ENCODE data around the gene PLD4. TPM values are rescaled to one million over a fixed set of nuclear protein-coding genes. Genes with fewer than 3 reads are reported as not detected.
"Not testable (repeated sequence)": the region's sequence is repeated elsewhere in the genome, so short reads cannot be mapped to it uniquely, and the experiment has no call there.

PLD4 gene
- total and polyA plus RNA-seq, 2 experiments from 2014 or later: not detected

DNA sequence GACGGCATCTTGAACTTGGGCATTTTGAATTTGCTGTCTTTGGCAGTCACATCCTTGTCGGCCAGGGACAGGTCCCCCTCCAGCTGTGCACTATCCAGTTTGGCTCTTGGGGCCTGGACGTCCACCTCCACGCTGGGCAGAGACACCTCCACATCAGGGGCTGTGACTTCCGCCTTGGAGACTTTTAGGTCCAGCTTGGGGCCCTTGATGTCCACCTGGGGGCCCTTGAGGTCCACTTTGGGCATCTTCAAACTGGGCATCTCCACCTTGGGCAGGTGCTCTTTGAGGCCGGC is 19.3 kb downstream of the PLD4 start:
- not testable (repeated sequence) for H3K4me3 Mint-ChIP-seq; H2AFZ ChIP-seq; H3K9me2 ChIP-seq (ENCODE audit: insufficient read depth); H3K27me3 ChIP-seq (ENCODE audit: insufficient read depth); H3K36me3 ChIP-seq (ENCODE audit: insufficient read depth); H3K4me3 ChIP-seq; H3K27ac Mint-ChIP-seq; DNase-seq (ENCODE audit: low spot score); H3K4me2 ChIP-seq; H3F3A ChIP-seq (replicated peaks; ENCODE audit: low read depth); ATAC-seq; H3K27ac ChIP-seq (ENCODE audit: low read depth); H3K36me3 Mint-ChIP-seq (ENCODE audit: low read depth); H3K4me1 Mint-ChIP-seq; H4K20me1 ChIP-seq (replicated peaks; ENCODE audit: insufficient read depth); H3K79me2 ChIP-seq (replicated peaks; ENCODE audit: insufficient read depth); H3K4me1 ChIP-seq (ENCODE audit: insufficient read depth)
- H3K9me3 Mint-ChIP-seq: peaks cover 23% of the 10 kb centered on the region; the same call in 2 of the 3 replicates
- H3K27me3 Mint-ChIP-seq (ENCODE audit: insufficient read depth, low read depth, poor library complexity): peaks cover 15% of the 10 kb centered on the region

DNA sequence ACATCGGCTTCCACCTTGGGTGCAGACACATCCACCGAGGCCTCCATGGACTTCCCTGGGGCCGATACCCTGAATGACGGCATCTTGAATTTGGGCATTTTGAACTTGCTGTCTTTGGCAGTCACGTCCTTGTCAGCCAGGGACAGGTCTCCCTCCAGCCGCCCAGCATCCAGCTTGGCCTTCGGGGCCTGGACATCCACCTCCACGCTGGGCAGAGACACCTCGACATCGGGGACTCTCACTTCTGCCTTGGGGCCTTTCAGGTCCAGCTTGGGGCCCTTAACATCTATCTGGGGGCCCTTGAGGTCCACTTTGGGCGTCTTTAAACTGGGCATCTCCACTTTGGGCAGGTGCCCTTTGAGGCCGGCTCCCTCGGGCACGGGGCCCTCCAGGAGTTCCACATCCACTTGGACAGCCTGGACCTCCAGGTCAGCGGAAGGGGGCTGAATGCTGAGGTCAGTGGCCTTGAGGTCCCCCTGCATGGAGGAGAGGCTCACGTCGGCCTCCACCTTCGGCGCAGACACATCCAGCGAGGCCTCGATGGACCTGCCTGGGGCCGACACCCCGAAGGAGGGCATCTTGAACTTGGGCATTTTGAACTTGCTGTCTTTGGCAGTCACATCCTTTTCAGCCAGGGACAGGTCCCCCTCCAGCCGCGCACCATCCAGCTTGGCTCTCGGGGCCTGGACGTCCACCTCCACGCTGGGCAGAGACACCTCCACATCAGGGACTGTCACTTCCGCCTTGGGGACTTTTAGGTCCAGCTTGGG is 19.9 kb downstream of the PLD4 start:
- H3K27me3 ChIP-seq (ENCODE audit: insufficient read depth); ATAC-seq; H3K4me2 ChIP-seq; H3K4me1 Mint-ChIP-seq; DNase-seq (ENCODE audit: low spot score); H3K4me1 ChIP-seq (ENCODE audit: insufficient read depth); H4K20me1 ChIP-seq (replicated peaks; ENCODE audit: insufficient read depth); H3F3A ChIP-seq (replicated peaks; ENCODE audit: low read depth); H3K9me2 ChIP-seq (ENCODE audit: insufficient read depth); H3K4me3 ChIP-seq; H3K27me3 Mint-ChIP-seq (ENCODE audit: insufficient read depth, low read depth, poor library complexity); H3K4me3 Mint-ChIP-seq; H3K36me3 Mint-ChIP-seq (ENCODE audit: low read depth); H3K27ac ChIP-seq (ENCODE audit: low read depth); H2AFZ ChIP-seq; H3K27ac Mint-ChIP-seq; H3K36me3 ChIP-seq (ENCODE audit: insufficient read depth); H3K79me2 ChIP-seq (replicated peaks; ENCODE audit: insufficient read depth): not testable (repeated sequence)
- peaks cover 26% of the 10 kb centered on the region; the same call in 2 of the 3 replicates for H3K9me3 Mint-ChIP-seq

DNA sequence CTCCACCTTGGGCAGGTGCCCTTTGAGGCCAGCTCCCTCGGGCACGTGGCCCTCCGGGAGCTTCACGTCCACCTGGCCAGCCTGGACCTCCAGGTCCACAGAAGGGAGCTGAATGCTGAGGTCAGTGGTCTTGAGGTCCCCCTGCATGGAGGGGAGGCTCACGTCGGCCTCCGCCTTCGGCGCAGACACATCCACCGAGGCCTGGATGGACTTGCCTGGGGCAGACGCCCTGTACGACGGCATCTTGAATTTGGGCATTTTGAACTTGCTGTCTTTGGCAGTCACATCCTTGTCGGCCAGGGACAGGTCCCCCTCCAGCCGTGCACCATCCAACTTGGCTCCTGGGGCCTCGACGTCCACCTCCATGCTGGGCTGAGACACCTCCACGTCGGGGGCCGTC is 20.6 kb downstream of the PLD4 start:
- not testable (repeated sequence) for H3K4me1 ChIP-seq (ENCODE audit: insufficient read depth); H3K36me3 Mint-ChIP-seq (ENCODE audit: low read depth); H3K79me2 ChIP-seq (replicated peaks; ENCODE audit: insufficient read depth); DNase-seq (ENCODE audit: low spot score); H3K9me2 ChIP-seq (ENCODE audit: insufficient read depth); H3K4me1 Mint-ChIP-seq; H3K27me3 ChIP-seq (ENCODE audit: insufficient read depth); H3K4me3 ChIP-seq; H3K27ac ChIP-seq (ENCODE audit: low read depth); H2AFZ ChIP-seq; H4K20me1 ChIP-seq (replicated peaks; ENCODE audit: insufficient read depth); H3K4me3 Mint-ChIP-seq; ATAC-seq; H3K27ac Mint-ChIP-seq; H3K27me3 Mint-ChIP-seq (ENCODE audit: insufficient read depth, low read depth, poor library complexity); H3K4me2 ChIP-seq; H3K36me3 ChIP-seq (ENCODE audit: insufficient read depth); H3F3A ChIP-seq (replicated peaks; ENCODE audit: low read depth)
- H3K9me3 Mint-ChIP-seq: peaks cover 26% of the 10 kb centered on the region; the same call in 2 of the 3 replicates

DNA sequence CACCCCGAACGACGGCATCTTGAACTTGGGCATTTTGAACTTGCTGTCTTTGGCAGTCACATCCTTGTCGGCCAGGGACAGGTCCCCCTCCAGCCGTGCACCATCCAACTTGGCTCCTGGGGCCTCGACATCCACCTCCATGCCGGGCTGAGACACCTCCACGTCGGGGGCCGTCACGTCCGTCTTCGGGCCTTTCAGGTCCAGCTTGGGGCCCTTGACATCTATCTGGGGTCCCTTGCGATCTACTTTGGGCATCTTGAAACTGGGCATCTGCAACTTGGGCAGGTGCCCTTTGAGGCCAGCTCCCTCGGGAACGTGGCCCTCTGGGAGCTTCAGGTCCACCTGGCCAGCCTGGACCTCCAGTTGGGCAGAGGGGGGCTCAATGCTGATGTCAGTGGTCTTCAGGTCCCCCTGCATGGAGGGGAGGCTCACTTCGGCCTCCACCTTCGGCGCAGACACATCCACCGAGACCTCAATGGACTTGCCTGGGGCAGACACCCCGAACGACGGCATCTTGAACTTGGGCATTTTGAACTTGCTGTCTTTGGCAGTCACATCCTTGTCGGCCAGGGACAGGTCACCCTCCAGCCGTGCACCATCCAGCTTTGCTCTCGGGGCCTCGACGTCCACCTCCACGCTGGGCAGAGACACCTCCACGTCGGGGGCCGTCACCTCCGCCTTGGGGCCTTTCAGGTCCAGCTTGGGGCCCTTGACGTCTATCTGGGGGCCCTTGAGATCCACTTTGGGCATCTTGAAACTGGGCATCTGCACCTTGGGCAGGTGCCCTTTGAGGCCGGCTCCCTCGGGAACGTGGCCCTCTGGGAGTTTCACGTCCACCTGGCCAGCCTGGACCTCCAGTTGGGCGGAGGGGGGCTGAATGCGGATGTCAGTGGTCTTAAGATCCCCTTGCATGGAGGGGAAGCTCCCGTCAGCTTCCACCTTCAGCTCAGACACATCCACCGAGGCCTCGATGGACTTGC is 21.6 kb downstream of the PLD4 start:
- H3K79me2 ChIP-seq (replicated peaks; ENCODE audit: insufficient read depth); H3K4me1 Mint-ChIP-seq; H3K27me3 ChIP-seq (ENCODE audit: insufficient read depth); H3K4me1 ChIP-seq (ENCODE audit: insufficient read depth); H3K9me2 ChIP-seq (ENCODE audit: insufficient read depth); H3K4me3 Mint-ChIP-seq; H3K36me3 Mint-ChIP-seq (ENCODE audit: low read depth); ATAC-seq; H3F3A ChIP-seq (replicated peaks; ENCODE audit: low read depth); H3K36me3 ChIP-seq (ENCODE audit: insufficient read depth); H4K20me1 ChIP-seq (replicated peaks; ENCODE audit: insufficient read depth); H3K4me2 ChIP-seq; H3K4me3 ChIP-seq; DNase-seq (ENCODE audit: low spot score); H3K27ac Mint-ChIP-seq; H2AFZ ChIP-seq; H3K27ac ChIP-seq (ENCODE audit: low read depth); H3K27me3 Mint-ChIP-seq (ENCODE audit: insufficient read depth, low read depth, poor library complexity): not testable (repeated sequence)
- peaks cover 19% of the 10 kb centered on the region; the same call in 2 of the 3 replicates for H3K9me3 Mint-ChIP-seq

DNA sequence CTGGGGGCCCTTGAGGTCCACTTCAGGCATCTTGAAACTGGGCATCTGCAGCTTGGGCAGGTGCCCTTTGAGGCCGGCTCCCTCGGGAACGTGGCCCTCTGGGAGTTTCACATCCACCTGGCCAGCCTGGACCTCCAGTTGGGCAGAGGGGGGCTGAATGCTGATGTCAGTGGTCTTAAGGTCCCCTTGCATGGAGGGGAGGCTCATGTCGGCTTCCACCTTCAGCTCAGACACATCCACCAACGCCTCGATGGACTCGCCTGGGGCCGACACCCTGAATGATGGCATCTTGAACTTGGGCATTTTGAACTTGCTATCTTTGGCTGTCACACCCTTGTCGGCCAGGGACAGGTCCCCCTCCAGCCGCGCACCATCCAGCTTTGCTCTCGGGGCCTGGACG is 22.5 kb downstream of the PLD4 start:
- not testable (repeated sequence) for H3K4me3 ChIP-seq; H3K27me3 ChIP-seq (ENCODE audit: insufficient read depth); H3K4me3 Mint-ChIP-seq; H3F3A ChIP-seq (replicated peaks; ENCODE audit: low read depth); H3K27me3 Mint-ChIP-seq (ENCODE audit: insufficient read depth, low read depth, poor library complexity); H2AFZ ChIP-seq; H3K4me1 Mint-ChIP-seq; H3K27ac ChIP-seq (ENCODE audit: low read depth); H3K79me2 ChIP-seq (replicated peaks; ENCODE audit: insufficient read depth); H3K9me2 ChIP-seq (ENCODE audit: insufficient read depth); H3K36me3 Mint-ChIP-seq (ENCODE audit: low read depth); H3K4me2 ChIP-seq; H3K36me3 ChIP-seq (ENCODE audit: insufficient read depth); DNase-seq (ENCODE audit: low spot score); H3K4me1 ChIP-seq (ENCODE audit: insufficient read depth); H3K27ac Mint-ChIP-seq; H4K20me1 ChIP-seq (replicated peaks; ENCODE audit: insufficient read depth); ATAC-seq
- peaks cover 19% of the 10 kb centered on the region; the same call in 2 of the 3 replicates for H3K9me3 Mint-ChIP-seq

DNA sequence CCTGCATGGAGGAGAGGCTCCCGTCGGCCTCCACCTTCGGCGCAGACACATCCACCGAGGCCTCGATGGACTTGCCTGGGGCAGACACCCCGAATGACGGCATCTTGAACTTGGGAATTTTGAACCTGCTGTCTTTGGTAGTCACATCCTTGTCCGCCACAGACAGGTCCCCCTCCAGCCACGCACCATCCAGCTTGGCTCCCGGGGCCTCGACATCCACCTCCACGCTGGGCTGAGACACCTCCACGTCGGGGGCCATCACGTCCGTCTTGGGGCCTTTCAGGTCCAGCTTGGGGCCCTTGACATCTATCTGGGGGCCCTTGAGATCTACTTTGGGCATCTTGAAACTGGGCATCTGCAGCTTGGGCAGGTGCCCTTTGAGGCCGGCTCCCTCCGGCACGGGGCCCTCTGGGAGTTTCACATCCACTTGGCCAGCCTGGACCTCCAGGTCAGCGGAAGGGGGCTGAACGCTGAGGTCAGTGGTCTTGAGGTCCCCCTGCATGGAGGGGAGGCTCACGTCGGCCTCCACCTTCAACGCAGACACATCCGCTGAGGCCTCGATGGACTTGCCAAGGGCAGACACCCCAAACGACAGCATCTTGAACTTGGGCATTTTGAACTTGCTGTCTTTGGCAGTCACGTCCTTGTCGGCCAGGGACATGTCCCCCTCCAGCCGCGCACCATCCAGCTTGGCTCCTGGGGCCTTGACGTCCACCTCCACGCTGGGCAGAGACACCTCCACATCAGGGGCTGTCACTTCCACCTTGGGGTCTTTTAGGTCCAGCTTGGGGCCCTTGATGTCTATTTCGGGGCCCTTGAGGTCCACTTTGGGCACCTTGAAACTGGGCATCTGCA is 23.4 kb downstream of the PLD4 start:
- not testable (repeated sequence) for H3K36me3 Mint-ChIP-seq (ENCODE audit: low read depth); H3K4me3 Mint-ChIP-seq; H3K36me3 ChIP-seq (ENCODE audit: insufficient read depth); H3K27me3 ChIP-seq (ENCODE audit: insufficient read depth); H3K9me2 ChIP-seq (ENCODE audit: insufficient read depth); ATAC-seq; H3K27ac ChIP-seq (ENCODE audit: low read depth); H3K27ac Mint-ChIP-seq; H3K4me1 ChIP-seq (ENCODE audit: insufficient read depth); DNase-seq (ENCODE audit: low spot score); H3K4me3 ChIP-seq; H3K4me1 Mint-ChIP-seq; H2AFZ ChIP-seq; H4K20me1 ChIP-seq (replicated peaks; ENCODE audit: insufficient read depth); H3K4me2 ChIP-seq; H3K79me2 ChIP-seq (replicated peaks; ENCODE audit: insufficient read depth); H3F3A ChIP-seq (replicated peaks; ENCODE audit: low read depth); H3K27me3 Mint-ChIP-seq (ENCODE audit: insufficient read depth, low read depth, poor library complexity)
- peaks cover 22% of the 10 kb centered on the region; the same call in 2 of the 3 replicates for H3K9me3 Mint-ChIP-seq
